ENCODE measurements around the gene PDXDC1.
A peak's percentile ranks its signal among the peaks of the same experiment; 100 is the strongest.
"Not testable (repeated sequence)": the region's sequence is repeated elsewhere in the genome, so short reads cannot be mapped to it uniquely, and the experiment has no call there.

PDXDC1 gene, protein sequence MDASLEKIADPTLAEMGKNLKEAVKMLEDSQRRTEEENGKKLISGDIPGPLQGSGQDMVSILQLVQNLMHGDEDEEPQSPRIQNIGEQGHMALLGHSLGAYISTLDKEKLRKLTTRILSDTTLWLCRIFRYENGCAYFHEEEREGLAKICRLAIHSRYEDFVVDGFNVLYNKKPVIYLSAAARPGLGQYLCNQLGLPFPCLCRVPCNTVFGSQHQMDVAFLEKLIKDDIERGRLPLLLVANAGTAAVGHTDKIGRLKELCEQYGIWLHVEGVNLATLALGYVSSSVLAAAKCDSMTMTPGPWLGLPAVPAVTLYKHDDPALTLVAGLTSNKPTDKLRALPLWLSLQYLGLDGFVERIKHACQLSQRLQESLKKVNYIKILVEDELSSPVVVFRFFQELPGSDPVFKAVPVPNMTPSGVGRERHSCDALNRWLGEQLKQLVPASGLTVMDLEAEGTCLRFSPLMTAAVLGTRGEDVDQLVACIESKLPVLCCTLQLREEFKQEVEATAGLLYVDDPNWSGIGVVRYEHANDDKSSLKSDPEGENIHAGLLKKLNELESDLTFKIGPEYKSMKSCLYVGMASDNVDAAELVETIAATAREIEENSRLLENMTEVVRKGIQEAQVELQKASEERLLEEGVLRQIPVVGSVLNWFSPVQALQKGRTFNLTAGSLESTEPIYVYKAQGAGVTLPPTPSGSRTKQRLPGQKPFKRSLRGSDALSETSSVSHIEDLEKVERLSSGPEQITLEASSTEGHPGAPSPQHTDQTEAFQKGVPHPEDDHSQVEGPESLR

DNA sequence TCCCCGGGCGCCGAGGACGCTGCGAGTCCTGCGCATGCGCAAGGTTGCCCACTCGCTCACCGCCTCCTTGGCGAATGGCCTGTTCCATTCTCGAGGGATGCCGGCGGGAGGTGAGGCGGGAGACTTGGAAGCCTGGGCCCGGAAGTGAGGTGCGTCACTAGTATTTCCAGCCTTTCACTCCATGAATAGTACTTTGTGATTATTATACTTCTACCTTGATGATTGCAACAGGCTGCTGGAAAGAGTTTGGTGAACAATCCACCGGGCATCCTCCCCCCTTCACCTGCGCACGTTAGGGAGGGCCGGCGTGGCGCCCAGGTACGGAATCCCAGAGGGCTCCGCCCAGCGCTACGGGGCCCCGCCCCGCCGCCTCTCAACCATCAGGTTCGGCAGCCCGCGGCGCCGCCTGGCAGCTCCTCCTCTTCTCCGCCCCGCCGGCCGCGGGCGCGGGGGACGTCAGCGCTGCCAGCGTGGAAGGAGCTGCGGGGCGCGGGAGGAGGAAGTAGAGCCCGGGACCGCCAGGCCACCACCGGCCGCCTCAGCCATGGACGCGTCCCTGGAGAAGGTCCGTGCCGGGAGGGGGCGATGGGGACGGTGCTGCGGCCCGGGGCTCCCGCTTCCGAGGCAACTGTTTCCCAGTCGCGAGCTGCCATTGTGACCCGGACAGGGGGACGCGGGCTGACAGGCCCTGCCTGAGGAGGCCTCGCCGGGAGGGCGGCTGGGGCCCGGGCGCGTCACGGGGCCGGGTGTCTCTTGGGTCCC is at the start of gene PDXDC1:
Gene PDXDC1, plus strand, starts transcription at position 371 of the 762 bp plus-strand sequence. Its CDS starts 174 bp downstream, at position 545.
- peak; percentile 37 for DNase-seq (ENCODE audit: low read depth)

DNA sequence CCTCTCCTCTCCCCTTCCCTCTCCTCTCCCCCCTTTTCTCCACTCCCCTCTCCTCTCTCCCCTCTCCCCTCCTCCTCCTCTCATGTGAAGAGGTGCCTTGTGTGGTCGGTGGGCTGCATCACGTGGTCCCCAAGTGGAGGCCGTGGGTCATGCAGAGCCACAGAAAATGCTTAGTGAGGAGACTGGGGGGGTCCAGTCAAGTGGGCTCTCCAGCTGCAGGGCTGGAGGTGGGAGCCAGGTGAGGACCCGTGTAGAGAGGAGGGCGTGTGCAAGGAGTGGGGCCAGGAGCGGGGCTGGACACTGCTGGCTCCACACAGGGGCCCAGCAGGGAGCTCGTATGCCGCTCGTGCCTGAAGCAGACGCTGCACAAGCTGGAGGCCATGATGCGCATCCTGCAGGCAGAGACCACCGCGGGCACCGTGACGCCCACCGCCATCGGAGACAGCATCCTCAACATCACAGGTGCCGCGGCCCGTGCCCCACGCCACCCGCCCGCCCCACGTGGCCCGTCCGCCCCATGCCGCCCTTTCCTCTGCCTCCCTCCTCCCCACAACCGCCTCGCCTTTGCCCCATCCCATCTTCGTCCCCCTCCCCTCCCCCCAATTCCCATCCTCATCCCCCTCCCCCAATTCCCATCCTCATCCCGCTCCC is 46.6 kb upstream of the PDXDC1 start:
- not testable (repeated sequence) for DNase-seq (ENCODE audit: low read depth)

DNA sequence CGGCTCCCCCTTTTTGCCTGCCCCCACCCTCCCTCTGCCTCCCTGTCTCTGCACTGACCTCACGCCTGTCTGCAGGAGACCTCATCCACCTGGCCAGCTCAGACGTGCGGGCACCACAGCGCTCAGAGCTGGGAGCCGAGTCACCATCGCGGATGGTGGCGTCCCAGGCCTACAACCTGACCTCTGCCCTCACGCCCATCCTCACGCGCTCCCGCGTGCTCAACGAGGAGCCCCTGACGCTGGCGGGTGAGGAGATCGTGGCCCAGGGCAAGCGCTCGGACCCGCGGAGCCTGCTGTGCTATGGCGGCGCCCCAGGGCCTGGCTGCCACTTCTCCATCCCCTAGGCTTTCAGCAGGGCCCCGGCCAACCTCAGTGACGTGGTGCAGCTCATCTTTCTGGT is 45.6 kb upstream of the PDXDC1 start:
- DNase-seq (ENCODE audit: low read depth), result not testable (repeated sequence)

DNA sequence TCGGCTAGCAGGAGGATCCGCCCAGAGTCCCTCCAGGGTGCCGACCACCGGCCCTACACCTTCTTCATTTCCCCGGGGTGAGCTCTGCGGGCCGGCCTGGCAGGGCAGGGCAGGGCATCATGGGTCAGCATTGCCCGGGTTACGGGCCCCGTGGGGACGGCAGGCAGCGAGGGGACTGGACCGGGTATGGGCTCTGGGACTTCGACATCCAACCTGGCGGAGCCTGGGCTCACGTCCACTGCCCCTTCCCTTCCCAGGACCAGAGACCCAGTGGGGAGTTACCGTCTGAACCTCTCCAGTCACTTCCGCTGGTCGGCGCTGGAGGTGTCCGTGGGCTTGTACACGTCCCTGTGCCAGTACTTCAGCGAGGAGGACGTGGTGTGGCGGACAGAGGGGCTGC is 44.6 kb upstream of the PDXDC1 start:
- not testable (repeated sequence) for DNase-seq (ENCODE audit: low read depth)

DNA sequence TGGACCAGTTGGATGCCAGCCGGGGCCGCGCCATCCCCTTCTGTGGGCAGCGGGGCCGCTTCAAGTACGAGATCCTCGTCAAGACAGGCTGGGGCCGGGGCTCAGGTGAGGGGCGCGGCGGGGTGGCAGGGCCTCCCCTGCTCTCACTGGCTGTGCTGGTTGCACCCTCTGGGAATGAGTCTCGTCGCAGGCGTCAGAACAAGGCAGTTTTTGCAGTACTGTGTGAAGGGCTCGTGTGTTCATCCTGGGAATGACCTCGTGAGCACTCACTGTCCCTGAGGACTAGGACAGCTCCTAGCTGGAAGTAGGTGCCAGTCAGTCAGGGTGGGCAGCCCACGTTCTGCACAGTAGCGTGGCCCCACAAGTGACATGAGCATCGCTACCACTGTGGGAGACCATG is 43.9 kb upstream of the PDXDC1 start:
- not testable (repeated sequence) for DNase-seq (ENCODE audit: low read depth)

DNA sequence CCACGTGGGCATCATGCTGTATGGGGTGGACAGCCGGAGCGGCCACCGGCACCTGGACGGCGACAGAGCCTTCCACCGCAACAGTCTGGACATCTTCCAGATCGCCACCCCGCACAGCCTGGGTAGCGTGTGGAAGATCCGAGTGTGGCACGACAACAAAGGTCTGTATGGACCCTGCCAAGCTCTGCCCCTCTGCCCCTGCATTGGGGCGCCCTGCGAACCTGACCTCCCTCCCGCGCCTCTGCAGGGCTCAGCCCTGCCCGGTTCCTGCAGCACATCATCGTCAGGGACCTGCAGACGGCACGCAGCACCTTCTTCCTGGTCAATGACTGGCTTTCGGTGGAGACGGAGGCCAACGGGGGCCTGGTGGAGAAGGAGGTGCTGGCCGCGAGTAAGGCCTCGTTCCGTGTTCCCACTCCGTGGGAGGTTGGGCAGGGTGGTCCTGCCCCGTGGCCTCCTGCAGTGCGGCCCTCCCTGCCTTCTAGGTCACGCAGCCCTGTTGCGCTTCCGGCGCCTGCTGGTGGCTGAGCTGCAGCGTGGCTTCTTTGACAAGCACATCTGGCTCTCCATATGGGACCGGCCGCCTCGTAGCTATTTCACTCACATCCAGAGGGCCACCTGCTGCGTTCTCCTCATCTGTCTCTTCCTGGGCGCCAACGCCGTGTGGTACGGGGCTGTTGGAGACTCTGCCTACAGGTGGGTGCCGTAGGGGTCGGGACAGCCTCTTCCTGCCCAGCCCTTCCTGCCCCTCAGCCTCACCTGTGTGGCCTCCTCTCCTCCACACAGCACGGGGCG is 42.0 kb upstream of the PDXDC1 start:
- not testable (repeated sequence) for DNase-seq (ENCODE audit: low read depth)

DNA sequence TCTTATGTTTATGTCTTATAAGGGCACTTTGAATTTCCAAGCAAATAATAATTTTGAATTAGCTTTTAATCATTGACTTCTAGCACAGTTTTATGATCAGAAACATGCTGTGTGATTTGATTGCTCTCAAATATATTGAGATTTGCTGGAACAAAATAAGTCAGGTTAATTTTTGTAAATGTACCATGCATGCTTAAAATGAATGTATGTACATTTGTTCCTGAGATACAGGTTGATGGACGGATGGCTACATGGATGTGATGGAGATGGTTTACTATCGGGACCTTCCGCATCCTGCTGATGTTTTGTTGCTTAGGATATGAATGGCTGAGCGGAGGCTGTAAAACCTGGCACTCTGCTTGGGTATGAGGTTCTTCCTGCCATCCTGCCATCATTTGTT is 37.7 kb upstream of the PDXDC1 start, which contains the start of gene NPIPA1:
Gene NPIPA1, plus strand, starts transcription at position 301 of the 400 bp plus-strand sequence. Its CDS starts 0 bp downstream, at position 301.
- DNase-seq (ENCODE audit: low read depth), result not testable (repeated sequence)

DNA sequence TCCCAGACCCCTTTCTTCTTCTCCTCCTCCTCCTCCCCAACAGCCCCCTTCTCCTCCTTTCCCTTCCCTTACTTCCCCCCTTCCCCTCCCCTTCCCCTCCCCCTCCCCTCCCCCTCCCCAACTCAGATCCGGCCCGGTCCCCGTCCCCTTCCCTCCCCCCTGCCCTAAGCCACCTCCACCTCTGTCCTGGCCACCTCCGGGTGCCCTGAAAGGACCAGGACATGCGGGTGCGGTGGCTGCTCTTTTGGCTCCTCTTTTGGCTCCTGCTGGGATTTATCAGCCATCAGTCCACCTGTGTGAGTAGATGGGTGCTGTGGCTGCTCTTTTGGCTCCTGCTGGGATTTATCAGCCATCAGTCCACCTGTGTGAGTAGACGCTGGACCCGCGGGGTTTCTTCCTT is 36.8 kb upstream of the PDXDC1 start:
- not testable (repeated sequence) for DNase-seq (ENCODE audit: low read depth)

DNA sequence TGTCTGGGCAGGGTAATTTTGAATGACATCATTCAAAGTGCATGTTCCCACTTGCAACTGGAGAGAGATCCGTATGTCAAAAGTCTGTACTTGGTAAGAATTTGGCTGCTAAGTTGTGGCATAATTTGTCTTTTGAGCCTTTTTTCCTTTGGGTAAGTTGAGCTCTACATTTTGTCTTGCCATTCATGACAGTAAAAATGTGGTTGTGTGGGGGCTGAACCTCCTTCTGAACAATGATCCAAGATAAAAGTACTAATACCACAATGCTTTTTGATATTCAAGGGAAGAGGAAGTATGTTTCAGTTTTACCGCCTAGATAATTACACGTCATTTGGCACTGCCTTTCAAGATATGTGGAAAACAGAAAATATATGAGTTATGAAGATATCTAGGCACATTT is 32.1 kb upstream of the PDXDC1 start:
- not testable (repeated sequence) for DNase-seq (ENCODE audit: low read depth)

DNA sequence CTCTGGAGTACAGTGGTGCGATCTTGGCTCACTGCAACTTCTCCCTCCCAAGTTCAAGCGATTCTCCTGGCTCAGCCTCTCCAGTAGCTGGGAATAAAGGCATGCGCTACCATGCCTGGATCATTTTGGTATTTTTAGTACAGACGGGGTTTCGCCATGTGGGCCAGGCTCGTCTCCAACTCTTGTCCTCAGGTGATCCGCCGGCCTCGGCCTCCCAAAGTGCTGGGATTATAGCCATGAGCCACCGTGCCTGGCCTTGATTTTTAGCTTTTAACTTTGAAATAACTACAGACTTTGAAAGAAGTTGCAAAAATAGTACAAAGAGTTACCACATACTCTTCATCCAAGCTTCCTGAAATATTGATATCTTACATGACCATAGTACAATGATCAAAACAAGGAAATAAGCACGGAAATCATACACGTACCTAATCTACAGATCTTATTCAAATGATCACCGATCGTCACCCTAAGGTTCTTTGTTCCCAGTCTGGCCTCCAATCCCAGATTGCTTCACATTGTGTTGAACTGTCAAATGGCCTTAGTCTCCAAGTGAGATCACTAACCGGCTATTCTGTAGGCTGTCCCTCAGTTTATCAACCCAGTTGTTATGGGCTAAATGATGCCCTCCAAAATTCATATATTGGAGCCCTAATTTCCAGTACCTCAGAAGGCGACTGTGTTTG is 19.1 kb upstream of the PDXDC1 start:
- DNase-seq (ENCODE audit: low read depth), result no peak

DNA sequence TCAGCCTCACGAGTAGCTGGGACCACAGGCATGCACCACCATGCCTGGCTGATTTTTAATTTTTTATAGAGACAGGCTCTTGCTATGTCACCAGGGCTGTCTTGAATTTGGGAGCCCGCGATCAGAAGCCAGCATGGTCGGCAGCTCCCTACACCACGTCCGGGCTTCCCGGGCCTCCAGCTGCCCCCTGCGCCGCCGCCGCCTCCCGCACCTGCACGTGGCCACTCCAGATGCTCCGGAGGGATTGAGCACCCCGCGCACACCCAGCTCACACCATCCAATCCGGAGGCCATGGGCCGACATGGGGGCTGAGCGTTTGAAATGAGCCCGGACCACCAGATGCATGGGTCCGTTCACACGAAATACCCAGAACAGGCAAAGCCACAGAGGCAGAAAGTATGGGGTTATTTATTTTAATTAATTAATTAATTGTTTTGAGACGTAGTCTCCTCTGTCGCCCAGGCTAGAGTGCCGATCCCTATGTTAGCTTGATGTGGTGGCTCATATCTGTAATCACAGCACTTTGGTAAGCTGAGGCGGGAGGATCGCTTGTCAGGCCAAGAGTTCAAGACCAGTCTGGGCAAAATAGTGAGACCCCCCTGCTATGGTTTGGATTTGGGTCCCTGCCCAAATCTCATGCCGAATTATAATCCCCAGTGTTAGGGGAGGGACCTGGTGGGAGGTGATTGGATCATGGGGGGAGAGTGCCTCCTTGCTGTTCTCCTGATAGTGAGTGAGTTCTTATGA is 17.1 kb upstream of the PDXDC1 start:
- DNase-seq (ENCODE audit: low read depth), result no peak

DNA sequence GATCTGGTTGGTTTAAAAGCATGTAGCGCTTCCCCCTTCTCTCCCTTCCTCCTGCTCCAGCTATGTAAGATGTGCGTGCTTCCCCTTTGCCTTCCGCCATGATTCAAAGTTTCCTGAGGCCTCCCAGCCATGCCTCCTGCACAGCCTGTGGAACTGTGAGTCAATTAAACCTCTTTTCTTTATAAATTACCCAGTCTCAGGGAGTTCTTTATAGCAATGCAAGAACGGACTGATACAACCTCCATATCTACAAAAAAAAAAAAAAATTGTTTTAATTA is 16.6 kb upstream of the PDXDC1 start:
- DNase-seq (ENCODE audit: low read depth), result no peak

DNA sequence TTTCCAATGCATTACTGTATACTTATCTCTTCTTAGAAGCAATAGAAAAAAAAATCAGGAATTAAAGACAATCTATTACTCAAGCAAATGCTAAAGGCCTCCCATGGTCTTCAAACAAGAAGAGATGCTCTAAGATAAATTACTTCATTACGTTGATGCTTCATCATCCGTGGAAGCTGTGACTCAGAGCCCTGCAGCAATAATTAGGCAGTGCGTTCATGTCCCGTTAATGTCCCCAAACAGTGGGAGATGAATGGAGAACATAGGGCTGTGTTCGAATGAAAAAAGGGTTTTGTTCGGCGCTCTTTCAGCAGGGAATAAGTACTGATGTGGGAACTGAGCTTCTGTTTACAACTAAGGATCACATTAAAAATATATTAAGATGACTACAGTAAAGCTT is 15.9 kb upstream of the PDXDC1 start:
- DNase-seq (ENCODE audit: low read depth), result no peak

DNA sequence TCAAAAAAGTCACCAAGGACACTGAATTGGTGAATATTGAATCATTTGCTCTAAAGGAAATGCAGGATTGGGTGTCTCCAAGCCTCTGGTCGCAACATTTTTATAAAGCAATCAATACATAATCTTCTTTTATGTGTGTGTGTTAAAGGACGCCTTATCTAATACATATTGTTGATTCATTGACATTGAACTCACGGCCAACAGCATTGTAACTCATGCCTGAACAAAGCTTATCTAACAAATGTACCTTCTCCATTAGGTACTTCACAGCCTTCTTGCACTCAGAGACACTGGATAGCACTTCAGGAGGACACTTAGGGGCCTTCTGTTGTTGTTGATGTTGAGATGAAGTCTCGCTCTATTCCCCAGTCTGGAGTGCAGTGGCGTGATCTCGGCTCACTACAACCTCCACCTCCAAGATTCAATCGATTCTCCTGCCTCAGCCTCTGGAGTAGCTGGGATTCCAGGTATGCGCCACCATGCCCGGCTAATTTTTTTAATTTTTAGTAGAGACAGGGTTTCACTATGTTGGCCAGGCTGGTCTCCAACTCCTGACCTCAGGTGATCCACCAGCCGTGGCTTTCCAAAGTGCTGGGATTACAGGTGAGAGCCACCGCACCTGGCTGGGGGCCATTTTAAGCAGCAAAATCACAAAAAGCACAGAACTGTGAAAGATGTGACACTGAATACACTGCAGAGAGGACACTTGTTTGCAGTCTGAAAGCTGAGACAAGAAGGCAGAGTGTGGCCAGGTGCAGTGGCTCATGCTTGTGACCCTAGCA is 13.2 kb upstream of the PDXDC1 start:
- no peak for DNase-seq (ENCODE audit: low read depth)

DNA sequence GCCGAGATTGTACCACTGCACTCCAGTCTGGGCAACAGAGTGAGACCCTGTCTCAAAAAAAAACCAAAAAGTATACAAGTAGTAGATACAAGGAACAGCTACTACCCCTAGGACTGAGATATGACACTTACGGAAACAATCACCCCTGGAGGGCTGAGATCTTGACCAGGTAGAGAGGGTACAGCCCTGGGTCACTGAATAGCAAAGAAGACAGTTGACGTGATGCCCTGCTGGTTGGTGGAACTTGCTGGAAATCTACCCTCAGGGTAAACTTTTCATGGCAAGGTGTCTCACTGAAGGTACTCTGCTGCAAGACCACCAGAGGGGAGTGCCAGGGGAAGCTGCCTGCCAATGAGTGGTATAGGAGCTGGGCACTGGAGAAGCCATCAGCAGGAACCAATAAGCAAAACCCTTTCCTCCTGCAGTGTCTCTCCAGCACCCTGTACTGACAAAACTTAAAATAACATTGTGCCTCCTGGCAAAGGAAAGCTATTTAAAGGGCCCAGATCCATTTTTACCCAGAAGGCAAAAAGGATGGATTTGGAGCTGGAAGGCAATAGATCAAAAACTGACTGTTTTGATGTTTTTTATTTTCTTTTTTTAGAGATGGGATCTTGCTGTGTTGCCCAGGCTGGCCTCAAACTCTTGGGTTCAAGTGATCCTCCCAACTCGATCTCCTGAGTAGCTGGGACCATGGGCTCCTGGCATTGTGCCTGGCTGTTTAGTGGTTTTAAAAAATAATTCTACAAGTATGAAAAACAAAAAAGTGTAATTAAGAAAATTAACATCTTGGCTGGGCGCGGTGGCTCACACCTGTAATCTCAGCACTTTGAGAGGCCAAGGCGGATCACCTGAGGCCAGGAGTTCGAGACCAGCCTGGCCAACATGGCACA is 11.3 kb upstream of the PDXDC1 start:
- DNase-seq (ENCODE audit: low read depth), result no peak

DNA sequence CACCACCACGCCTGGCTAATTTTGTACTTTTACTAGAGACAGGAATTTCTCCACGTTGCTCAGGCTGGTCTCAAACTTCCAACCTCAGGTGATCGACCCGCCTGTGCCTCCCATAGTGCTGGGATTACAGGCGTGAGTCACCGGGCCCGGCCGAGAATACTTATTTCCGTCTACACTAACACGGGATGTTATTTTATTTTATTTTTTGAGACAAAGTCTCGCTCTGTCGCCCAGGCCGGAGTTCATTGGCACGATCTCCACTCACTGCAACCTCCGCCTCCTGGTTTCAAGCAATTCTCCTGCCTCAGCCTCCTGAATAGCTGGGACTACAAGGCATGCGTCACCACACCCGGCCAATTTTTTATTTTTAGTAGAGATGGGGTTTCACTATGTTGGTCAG is 9.5 kb upstream of the PDXDC1 start:
- DNase-seq (ENCODE audit: low read depth), result no peak

DNA sequence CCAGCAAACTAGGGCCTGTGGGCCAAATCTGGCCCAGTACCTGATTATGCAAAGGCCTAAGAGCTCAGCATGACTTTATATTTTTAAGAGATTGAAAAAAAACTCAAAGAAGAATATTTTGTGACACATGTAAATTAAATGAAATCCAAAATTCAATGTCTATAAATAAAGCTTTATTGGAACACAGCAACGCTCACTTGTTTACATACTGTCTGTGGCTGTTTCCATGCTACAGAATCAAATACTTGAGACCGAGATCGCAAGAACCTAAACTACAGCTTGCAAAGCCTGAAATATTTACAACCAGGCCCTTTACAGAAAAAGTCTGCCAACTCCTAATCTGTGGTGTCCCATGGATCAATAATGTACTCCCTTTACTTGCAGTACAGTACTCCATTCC is 5.0 kb upstream of the PDXDC1 start:
- DNase-seq (ENCODE audit: low read depth), result not testable (repeated sequence)

DNA sequence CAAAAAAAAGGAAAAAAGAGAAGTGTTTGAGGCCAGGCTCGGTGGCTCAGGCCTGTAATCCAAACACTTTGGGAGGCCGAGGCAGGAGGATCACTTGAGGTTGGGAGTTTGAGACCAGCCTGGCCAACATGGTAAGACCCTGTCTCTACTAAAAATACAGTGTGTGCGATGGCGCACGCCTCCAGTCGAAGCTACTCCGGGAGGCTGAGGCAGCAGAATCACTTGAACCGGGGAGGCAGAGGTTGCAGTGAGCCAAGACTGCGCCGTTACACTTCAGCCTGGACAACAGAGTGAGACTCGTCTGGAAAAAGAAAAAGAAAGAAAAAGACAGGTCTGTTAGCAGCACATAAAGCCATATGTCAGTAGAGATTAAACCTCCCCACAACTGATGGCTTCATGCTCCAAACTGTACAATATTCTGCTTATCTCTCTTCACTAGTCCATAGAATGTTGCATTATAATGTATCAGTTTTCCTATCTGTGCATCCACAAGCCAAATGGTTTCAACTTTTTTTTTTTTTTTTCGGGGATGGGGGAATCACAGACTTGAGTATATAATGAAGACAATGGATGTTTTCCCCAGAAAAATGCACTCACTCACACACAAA is 3.1 kb upstream of the PDXDC1 start:
- not testable (repeated sequence) for DNase-seq (ENCODE audit: low read depth)
